ENCODE measurements around the gene DOK3.

DOK3 gene

GRCh38 chr5:177474846-177475562 is 34.6 kb downstream of the DOK3 start:
- peak; percentile 19 for DNase-seq (ENCODE audit: low read depth)
- no peak overlapping the region for H3K4me3 ChIP-seq (ENCODE audit: low read depth, low read length)

DNA sequence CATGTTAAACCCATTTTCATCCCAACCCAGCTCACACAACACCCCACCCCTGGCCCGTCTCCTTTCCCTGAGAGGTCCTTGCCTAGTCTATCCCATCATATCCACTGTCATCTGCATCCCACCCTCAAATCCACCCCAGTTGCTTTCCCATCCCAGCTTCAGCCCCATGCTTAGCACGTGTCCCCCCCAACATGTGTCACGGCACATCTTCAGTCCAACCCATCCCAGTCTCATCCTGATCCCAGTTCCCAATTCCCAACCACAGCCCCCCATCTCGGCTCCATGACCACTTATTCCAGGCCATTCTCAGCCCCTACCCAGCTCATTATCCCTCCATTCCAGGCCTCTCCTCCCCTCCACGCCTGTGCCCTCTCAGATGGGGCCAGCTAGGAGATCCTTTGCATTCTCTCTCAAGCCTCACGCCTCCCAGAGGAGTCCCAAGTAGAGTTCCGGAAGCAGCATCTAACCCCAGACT is 35.6 kb downstream of the DOK3 start:
- H3K4me3 ChIP-seq (ENCODE audit: low read depth, low read length), result peak overlapping the region; percentile 83
- no peak for DNase-seq (ENCODE audit: low read depth)
- no peak for TF ChIP-seq CTCF (conservative IDR thresholded peaks at IDR 0.05; ENCODE audit: low read depth, low read length)

More at GRCh38 chr5:177474846-177475562, 34.6 kb downstream of the DOK3 start:
- no peak for TF ChIP-seq CTCF (conservative IDR thresholded peaks at IDR 0.05; ENCODE audit: low read depth, low read length)

- TF ChIP-seq CTCF (conservative IDR thresholded peaks at IDR 0.05; ENCODE audit: low read depth, low read length), result no peak
- DNase-seq (ENCODE audit: low read depth), result peak; percentile 60
Measured at GRCh38 chr5:177473443-177474001, 36.1 kb downstream of the DOK3 start, which contains the start of gene DBN1. TSS of gene DBN1 (minus strand) at chr5:177473634. CDS start at chr5:177473521, 113 bp downstream.

GRCh38 chr5:177472460-177473442 is 36.9 kb downstream of the DOK3 start:
- H3K4me3 ChIP-seq (ENCODE audit: low read depth, low read length), result peak overlapping the region; percentile 83
- TF ChIP-seq CTCF (conservative IDR thresholded peaks at IDR 0.05; ENCODE audit: low read depth, low read length), result no peak
- DNase-seq (ENCODE audit: low read depth), result no peak

More at GRCh38 chr5:177473443-177474001, 36.1 kb downstream of the DOK3 start, which contains the start of gene DBN1:
- H3K4me3 ChIP-seq (ENCODE audit: low read depth, low read length), result peak within 1 kb of the TSS; percentile 83

DNA sequence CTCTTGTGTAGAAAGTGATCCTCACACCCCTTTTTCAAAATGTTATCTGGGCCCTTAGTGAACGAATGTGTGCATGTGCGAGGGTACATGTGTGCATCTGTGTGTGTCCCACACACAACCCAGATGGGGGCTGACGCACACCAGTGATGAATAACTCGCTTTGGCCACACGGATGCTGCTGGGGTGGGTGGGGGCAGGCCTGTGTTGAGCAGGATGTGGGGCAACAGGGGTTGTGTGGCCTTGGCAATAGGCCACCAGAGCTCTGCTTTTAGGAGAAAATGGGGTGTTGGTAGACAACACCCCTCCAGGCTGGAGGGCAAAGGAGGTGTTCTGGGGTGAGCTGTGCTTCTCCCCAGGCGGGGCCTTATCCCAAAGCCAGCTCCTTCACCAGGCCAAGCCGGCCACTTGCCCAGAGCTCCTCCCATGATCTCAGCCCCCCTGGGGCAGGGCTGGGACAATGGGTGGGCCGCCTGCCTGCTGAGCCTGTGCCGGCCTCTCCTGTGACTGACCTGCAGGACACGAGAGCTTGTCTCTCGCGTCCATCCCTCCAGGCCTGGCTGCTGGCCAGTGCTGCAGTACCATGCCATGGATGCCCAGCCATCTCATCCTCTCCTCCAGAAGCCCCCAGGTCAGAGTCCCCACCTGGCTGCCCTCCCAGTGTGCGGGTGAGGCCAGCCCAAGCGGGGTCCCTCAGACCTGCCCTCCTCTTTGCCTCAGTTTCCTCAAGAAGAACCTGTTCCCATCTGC is 37.8 kb downstream of the DOK3 start:
- TF ChIP-seq CTCF (conservative IDR thresholded peaks at IDR 0.05; ENCODE audit: low read depth, low read length), result no peak
- H3K4me3 ChIP-seq (ENCODE audit: low read depth, low read length), result peak overlapping the region; percentile 83
- peak; percentile 58 for DNase-seq (ENCODE audit: low read depth)

Data from choroid plexus epithelial cell (primary cell).